ENCODE results near the gene COX8A.
A peak's percentile ranks its signal among the peaks of the same experiment; 100 is the strongest.

The COX8A gene

GRCh38 chr11:63996512-63996911 is 22.1 kb downstream of the COX8A start:
- peaks cover 5% of the 10 kb centered on the region for H3K4me1 ChIP-seq (ENCODE audit: control insufficient read depth, insufficient read depth, low read length, unreplicated experiment)
- no peak overlapping the region for H3K4me3 ChIP-seq (ENCODE audit: low read depth, low read length)
- H3K27ac ChIP-seq (ENCODE audit: low read depth, low read length), result no peak overlapping the region
- H3K36me3 ChIP-seq (ENCODE audit: insufficient read depth, low read length), result no peaks in the 10 kb centered on the region
- H2AFZ ChIP-seq (ENCODE audit: low read length, unreplicated experiment), result no peak overlapping the region
- H3K27me3 ChIP-seq (ENCODE audit: insufficient read depth, low read length), result no peaks in the 10 kb centered on the region
- no peaks in the 10 kb centered on the region for H3K79me2 ChIP-seq (ENCODE audit: control insufficient read depth, insufficient read depth, low read length, unreplicated experiment)

DNA sequence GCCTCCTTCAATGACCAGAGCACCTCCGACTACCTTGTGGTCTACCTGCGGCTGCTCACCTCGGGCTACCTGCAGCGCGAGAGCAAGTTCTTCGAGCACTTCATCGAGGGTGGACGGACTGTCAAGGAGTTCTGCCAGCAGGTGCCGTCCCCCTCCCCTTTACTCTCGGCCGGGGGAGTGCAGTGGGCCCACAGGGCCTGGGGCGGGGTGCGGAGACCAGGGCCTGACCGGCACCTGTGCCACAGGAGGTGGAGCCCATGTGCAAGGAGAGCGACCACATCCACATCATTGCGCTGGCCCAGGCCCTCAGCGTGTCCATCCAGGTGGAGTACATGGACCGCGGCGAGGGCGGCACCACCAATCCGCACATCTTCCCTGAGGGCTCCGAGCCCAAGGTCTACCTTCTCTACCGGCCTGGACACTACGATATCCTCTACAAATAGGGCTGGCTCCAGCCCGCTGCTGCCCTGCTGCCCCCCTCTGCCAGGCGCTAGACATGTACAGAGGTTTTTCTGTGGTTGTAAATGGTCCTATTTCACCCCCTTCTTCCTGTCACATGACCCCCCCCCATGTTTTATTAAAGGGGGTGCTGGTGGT is 22.8 kb downstream of the COX8A start:
- H3K36me3 ChIP-seq (ENCODE audit: insufficient read depth, low read length), result no peaks in the 10 kb centered on the region
- no peaks in the 10 kb centered on the region for H3K27me3 ChIP-seq (ENCODE audit: insufficient read depth, low read length)
- H3K79me2 ChIP-seq (ENCODE audit: control insufficient read depth, insufficient read depth, low read length, unreplicated experiment), result no peaks in the 10 kb centered on the region
- H3K4me1 ChIP-seq (ENCODE audit: control insufficient read depth, insufficient read depth, low read length, unreplicated experiment), result peaks cover 5% of the 10 kb centered on the region
- H3K27ac ChIP-seq (ENCODE audit: low read depth, low read length), result no peak overlapping the region
- no peak overlapping the region for H2AFZ ChIP-seq (ENCODE audit: low read length, unreplicated experiment)
- H3K4me3 ChIP-seq (ENCODE audit: low read depth, low read length), result no peak overlapping the region

DNA sequence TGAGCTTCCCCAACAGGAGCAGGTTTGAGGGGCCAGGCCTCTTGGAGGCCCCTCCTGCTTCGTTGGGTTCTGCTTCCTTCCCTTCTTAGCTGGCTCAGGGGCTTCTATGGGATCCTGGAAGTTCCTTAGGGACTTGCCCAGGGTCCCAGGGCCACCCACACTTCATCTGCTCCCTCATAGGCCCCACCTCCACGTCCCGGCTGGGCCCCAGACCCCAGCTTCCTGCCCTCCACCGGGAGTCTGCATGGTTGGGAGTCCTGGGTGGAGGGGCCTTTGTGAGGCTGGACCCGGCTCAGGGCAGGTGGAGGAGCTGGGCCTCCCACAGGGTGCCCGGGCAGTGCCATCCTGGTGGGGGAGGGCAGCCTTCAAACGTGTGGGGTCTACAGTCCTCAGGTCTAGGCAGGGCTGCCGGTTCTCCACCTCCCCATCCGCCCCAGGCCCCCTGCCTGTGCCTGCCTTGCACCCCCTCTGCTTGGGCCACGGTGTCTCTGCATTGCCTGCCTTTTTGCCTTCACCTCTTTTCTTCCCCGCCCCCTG is 23.4 kb downstream of the COX8A start:
- no peaks in the 10 kb centered on the region for H3K36me3 ChIP-seq (ENCODE audit: insufficient read depth, low read length)
- no peaks in the 10 kb centered on the region for H3K79me2 ChIP-seq (ENCODE audit: control insufficient read depth, insufficient read depth, low read length, unreplicated experiment)
- H2AFZ ChIP-seq (ENCODE audit: low read length, unreplicated experiment), result no peak overlapping the region
- no peak overlapping the region for H3K27ac ChIP-seq (ENCODE audit: low read depth, low read length)
- H3K4me3 ChIP-seq (ENCODE audit: low read depth, low read length), result no peak overlapping the region
- no peaks in the 10 kb centered on the region for H3K27me3 ChIP-seq (ENCODE audit: insufficient read depth, low read length)
- peaks cover 5% of the 10 kb centered on the region for H3K4me1 ChIP-seq (ENCODE audit: control insufficient read depth, insufficient read depth, low read length, unreplicated experiment)

DNA sequence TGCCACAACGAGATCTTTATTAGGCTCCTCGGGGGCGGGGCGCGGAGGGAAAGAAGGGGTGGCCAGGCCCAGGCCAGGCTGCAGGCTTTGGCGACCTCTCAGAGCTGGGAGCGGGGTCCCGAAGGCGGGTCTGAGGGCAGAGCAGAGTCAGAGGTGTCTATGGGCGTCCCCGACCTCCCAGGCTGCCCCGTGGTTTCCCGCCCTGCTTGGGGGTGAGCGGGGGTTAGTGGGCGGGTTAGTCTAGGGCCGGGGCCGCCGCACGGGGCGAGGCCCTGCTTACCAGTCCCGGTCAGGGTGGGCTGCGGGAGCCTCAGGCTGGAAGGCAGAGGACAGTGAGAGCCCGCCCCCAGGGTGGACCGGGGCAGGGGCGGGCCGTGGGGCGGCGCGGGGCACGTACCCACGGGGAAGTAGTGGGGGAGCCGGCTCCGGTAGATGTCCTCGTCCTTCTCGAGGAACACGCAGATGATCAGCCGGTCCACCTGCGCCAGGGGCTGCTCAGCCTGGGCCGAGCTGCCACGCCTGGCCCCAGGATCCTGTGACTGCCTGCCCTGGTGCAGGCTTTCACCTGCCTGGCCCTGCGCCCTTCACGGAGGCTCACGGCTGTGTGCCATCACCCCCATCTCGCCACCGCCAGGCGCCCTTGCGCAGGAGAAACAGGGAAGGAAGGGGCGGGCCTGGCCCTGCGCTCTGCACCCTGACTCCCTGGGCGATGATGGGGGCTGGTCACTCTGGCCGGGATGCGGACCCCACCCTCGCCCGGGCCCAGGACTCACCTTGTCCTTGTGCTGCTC is 24.3 kb downstream of the COX8A start:
- Histone ChIP-seq H3K4me3 (ENCODE audit: low read depth, low read length) (no peak overlapping the region), H3K27me3 (ENCODE audit: insufficient read depth, low read length) (no peaks in the 10 kb centered on the region), H3K36me3 (ENCODE audit: insufficient read depth, low read length) (no peaks in the 10 kb centered on the region), H3K4me1 (ENCODE audit: control insufficient read depth, insufficient read depth, low read length, unreplicated experiment) (peaks cover 5% of the 10 kb centered on the region), H2AFZ (ENCODE audit: low read length, unreplicated experiment) (no peak overlapping the region), H3K79me2 (ENCODE audit: control insufficient read depth, insufficient read depth, low read length, unreplicated experiment) (no peaks in the 10 kb centered on the region), H3K27ac (ENCODE audit: low read depth, low read length) (no peak overlapping the region)

GRCh38 chr11:63999349-64000025 is 25.1 kb downstream of the COX8A start:
- Histone ChIP-seq H3K27ac (ENCODE audit: low read depth, low read length) (no peak overlapping the region), H3K27me3 (ENCODE audit: insufficient read depth, low read length) (no peaks in the 10 kb centered on the region), H3K36me3 (ENCODE audit: insufficient read depth, low read length) (no peaks in the 10 kb centered on the region), H3K4me1 (ENCODE audit: control insufficient read depth, insufficient read depth, low read length, unreplicated experiment) (peaks cover 5% of the 10 kb centered on the region), H2AFZ (ENCODE audit: low read length, unreplicated experiment) (no peak overlapping the region), H3K4me3 (ENCODE audit: low read depth, low read length) (no peak overlapping the region), H3K79me2 (ENCODE audit: control insufficient read depth, insufficient read depth, low read length, unreplicated experiment) (no peaks in the 10 kb centered on the region)

- peaks cover 5% of the 10 kb centered on the region for H3K4me1 ChIP-seq (ENCODE audit: control insufficient read depth, insufficient read depth, low read length, unreplicated experiment)
- peak overlapping the region; percentile 42 for H3K4me3 ChIP-seq (ENCODE audit: low read depth, low read length)
- no peaks in the 10 kb centered on the region for H3K27me3 ChIP-seq (ENCODE audit: insufficient read depth, low read length)
- no peak overlapping the region for H3K27ac ChIP-seq (ENCODE audit: low read depth, low read length)
- H3K79me2 ChIP-seq (ENCODE audit: control insufficient read depth, insufficient read depth, low read length, unreplicated experiment), result no peaks in the 10 kb centered on the region
- H3K36me3 ChIP-seq (ENCODE audit: insufficient read depth, low read length), result no peaks in the 10 kb centered on the region
- H2AFZ ChIP-seq (ENCODE audit: low read length, unreplicated experiment), result no peak overlapping the region
These were observed 25.8 kb downstream of the COX8A start for GRCh38 chr11:64000026-64000739.

GRCh38 chr11:64000740-64001483 is 26.5 kb downstream of the COX8A start:
- no peak overlapping the region for H2AFZ ChIP-seq (ENCODE audit: low read length, unreplicated experiment)

GRCh38 chr11:64001484-64002420 is 27.3 kb downstream of the COX8A start:
- Histone ChIP-seq H3K79me2 (ENCODE audit: control insufficient read depth, insufficient read depth, low read length, unreplicated experiment) (no peaks in the 10 kb centered on the region), H3K4me3 (ENCODE audit: low read depth, low read length) (no peak overlapping the region), H3K27ac (ENCODE audit: low read depth, low read length) (no peak overlapping the region), H2AFZ (ENCODE audit: low read length, unreplicated experiment) (no peak overlapping the region), H3K27me3 (ENCODE audit: insufficient read depth, low read length) (no peaks in the 10 kb centered on the region), H3K4me1 (ENCODE audit: control insufficient read depth, insufficient read depth, low read length, unreplicated experiment) (peaks cover 7% of the 10 kb centered on the region), H3K36me3 (ENCODE audit: insufficient read depth, low read length) (no peaks in the 10 kb centered on the region)

More at GRCh38 chr11:64000740-64001483, 26.5 kb downstream of the COX8A start:
- Histone ChIP-seq H3K4me3 (ENCODE audit: low read depth, low read length) (peak overlapping the region; percentile 40; the same call in 1 of the 2 replicates), H3K27ac (ENCODE audit: low read depth, low read length) (no peak overlapping the region), H3K79me2 (ENCODE audit: control insufficient read depth, insufficient read depth, low read length, unreplicated experiment) (no peaks in the 10 kb centered on the region), H3K36me3 (ENCODE audit: insufficient read depth, low read length) (no peaks in the 10 kb centered on the region), H3K27me3 (ENCODE audit: insufficient read depth, low read length) (no peaks in the 10 kb centered on the region), H3K4me1 (ENCODE audit: control insufficient read depth, insufficient read depth, low read length, unreplicated experiment) (peaks cover 5% of the 10 kb centered on the region)

GRCh38 chr11:64003807-64004589 is 29.6 kb downstream of the COX8A start:
- Histone ChIP-seq H2AFZ (ENCODE audit: low read length, unreplicated experiment) (no peak overlapping the region), H3K27ac (ENCODE audit: low read depth, low read length) (no peak overlapping the region), H3K4me1 (ENCODE audit: control insufficient read depth, insufficient read depth, low read length, unreplicated experiment) (peaks cover 15% of the 10 kb centered on the region), H3K4me3 (ENCODE audit: low read depth, low read length) (no peak overlapping the region), H3K27me3 (ENCODE audit: insufficient read depth, low read length) (no peaks in the 10 kb centered on the region), H3K36me3 (ENCODE audit: insufficient read depth, low read length) (no peaks in the 10 kb centered on the region), H3K79me2 (ENCODE audit: control insufficient read depth, insufficient read depth, low read length, unreplicated experiment) (no peaks in the 10 kb centered on the region)
